ENCODE measurements around the gene DDX10.

DDX10 gene

GRCh38 chr11:108983636-108984420, 319.0 kb downstream of the DDX10 start:
- no peak for DNase-seq (ENCODE audit: low read depth)

DNA sequence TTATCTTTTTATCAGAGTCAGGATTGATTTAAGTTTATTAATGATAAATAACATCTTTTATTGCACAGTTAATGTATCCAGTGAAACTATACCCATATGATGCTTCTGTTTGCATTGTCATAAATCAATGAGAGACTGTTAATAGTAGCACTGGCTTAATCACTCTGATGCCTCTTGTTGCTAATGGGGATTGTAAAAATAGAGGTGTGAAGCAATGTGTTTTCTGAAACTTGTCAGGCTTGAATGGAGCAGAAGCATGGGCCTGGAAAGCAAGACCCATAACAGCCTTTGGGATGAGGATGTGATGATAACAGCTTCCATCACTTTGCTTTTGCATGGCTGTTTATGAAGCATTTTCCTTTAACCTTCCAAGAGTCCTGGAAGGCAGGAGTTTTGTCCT, 319.7 kb downstream of the DDX10 start:
- no peak for DNase-seq (ENCODE audit: low read depth)

DNA sequence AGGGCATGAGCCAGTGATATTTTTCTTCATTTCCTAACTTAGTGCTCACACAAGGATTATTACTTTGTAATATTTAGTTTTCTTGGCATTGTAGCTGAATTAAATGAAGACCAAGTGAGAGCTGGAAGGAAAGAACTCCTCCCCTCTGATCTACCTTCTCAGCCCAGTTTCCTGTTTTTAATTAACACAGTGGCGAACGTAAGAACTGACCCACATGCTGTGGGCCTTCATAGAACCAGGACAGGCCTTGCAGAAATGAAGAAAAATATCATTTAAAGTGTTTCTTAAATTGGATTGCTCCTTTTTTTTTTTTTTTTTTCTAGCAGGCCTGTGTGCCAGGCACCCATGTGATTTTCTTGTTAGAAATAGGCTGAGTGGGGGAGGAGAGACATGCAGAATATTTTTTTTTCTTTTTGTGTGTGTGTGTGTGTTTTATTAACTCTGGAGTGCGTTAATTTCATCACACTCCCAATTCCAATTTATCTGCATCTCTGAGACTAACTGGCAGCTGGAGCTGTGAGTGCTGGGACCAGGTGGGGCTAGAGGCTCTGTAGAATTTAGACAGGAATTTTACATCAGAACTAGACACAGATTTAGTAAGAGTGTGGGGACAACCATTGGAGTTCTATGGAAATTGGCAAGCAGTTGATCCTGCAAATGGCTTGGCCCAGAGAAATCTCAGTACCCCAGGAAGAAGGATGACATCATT, 320.5 kb downstream of the DDX10 start:
- no peak for DNase-seq (ENCODE audit: low read depth)

DNA sequence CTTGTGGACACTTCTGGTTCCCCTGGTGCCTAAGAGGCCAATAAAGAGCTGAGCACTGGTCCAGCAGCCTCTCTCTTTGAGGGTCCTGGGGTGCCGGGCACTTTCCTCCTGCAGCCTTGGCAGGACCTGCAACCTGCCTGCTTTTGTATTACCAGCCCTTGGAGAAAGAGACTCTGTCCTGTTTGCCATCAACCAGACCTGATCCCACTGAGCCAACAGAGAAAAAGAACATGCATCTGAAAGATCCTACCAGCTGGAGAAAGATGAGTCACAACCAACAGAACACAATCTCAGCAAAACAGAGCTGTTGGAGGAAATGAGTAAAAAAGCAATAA, 321.0 kb downstream of the DDX10 start:
- no peak for DNase-seq (ENCODE audit: low read depth)
